Bronchial epithelial cell (primary cell): ENCODE results near the gene PRR35. TPM values are rescaled to one million over a fixed set of nuclear protein-coding genes. Genes with fewer than 3 reads are reported as not detected.
A peak's percentile ranks its signal among the peaks of the same experiment; 100 is the strongest.

Experiments
- DNase-seq: peaks from one replicate; pipeline ENCODE4 v3.0.0-alpha.2; 2010; ENCODE audit warnings: low read depth
- FAIRE-seq: peaks from 2 replicates; lab custom pipeline; 2011; peaks lifted over from hg19 to GRCh38; lab: Jason Lieb, UNC
- H3K27me3 ChIP-seq: 2 replicates; pipeline ENCODE4 v1.5.1; 2011; ENCODE audit warnings: low read length; ENCODE audit not compliant: control insufficient read depth, insufficient read depth
- H3K36me3 ChIP-seq: 2 replicates; pipeline ENCODE4 v1.5.1; 2011; ENCODE audit warnings: low read length; ENCODE audit not compliant: control insufficient read depth, insufficient read depth
- H3K4me3 ChIP-seq: 2 replicates; pipeline ENCODE4 v1.5.1; 2011; ENCODE audit warnings: mild to moderate bottlenecking, low read depth, low read length, control low read depth
- CTCF ChIP-seq: IDR thresholded peaks from 2 replicates; pipeline ENCODE4 v1.5.1; 2011; ENCODE audit warnings: mild to moderate bottlenecking, moderate library complexity, low read length, control low read depth, inconsistent platforms; ENCODE audit not compliant: insufficient read depth, severe bottlenecking
- total RNA-seq: library from RNA; depleted of rRNA; stranded (reverse); fragments of >200 nt; gene quantifications from 2 replicates; pipeline ENCODE4 v1.2.1, GENCODE V29; 2014

Gene PRR35
- total RNA-seq, 1 donor from 2014 or later = not detected

GRCh38 chr16:534856-535445 lies 25.2 kb upstream of the PRR35 start:
- H3K36me3 ChIP-seq = peaks cover 32% of the 10 kb centered on the region
- no peaks in the 10 kb centered on the region for H3K27me3 ChIP-seq
- no peak for TF ChIP-seq CTCF
- FAIRE-seq (no peak), DNase-seq (no peak)
- no peak overlapping the region for H3K4me3 ChIP-seq

GRCh38 chr16:535446-536405 lies 24.5 kb upstream of the PRR35 start:
- Histone ChIP-seq H3K36me3 (peaks cover 31% of the 10 kb centered on the region), H3K27me3 (no peaks in the 10 kb centered on the region), H3K4me3 (no peak overlapping the region)
- no peak for TF ChIP-seq CTCF
- DNase-seq = peak; percentile 64
- FAIRE-seq = no peak

GRCh38 chr16:536746-537145 lies 23.4 kb upstream of the PRR35 start:
- no peak for TF ChIP-seq CTCF
- no peak for FAIRE-seq
- peaks cover 33% of the 10 kb centered on the region for H3K36me3 ChIP-seq
- no peak for DNase-seq
- H3K4me3 ChIP-seq = no peak overlapping the region
- no peaks in the 10 kb centered on the region for H3K27me3 ChIP-seq

DNA sequence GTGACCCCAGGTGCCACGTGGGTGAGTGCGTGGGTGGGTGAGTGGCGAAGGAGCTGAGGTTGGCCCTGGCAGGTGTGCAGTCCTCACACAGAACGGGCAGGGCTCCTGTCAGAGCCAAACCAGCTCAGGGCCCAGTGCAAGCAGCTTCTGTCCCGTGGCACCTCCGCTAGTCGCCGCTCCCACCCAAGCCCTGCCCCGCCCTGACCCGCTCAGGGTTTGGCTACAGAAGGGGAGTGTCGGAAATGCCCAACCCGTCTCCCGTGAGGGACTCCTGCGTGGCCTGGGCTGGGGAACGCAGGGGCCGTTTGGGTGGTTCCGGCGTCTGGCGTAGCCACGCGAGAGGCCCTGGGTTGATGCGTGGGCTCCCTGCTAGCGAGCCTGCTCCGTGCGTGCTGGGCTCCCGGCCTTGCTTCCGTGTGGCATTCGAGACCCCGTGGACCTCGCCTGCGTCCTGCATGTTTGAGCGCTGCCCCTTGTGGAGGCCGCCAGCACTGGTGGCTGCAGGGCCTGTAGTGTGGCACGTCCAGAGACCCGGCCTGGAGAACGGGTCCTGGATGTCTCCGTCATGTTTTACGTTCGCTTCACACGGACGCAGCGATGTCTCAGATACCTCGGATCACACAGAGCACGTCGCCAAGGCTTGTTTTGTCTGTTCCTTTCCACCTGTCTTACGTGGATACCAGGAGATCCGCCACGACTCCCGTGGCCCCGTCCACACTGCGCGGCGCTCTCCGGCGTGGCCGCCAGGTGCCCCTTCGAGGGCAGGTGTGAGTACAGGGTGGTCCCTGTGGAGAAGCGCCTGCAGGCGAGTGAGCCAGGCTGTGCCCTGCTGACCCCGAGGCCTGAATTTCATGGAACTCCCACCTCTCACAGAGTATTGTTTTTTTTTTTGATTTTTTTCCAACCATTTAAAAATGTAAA lies 22.5 kb upstream of the PRR35 start:
- Histone ChIP-seq H3K36me3 (peaks cover 34% of the 10 kb centered on the region), H3K4me3 (no peak overlapping the region), H3K27me3 (no peaks in the 10 kb centered on the region)
- TF ChIP-seq CTCF = no peak
- DNase-seq (no peak), FAIRE-seq (no peak)

DNA sequence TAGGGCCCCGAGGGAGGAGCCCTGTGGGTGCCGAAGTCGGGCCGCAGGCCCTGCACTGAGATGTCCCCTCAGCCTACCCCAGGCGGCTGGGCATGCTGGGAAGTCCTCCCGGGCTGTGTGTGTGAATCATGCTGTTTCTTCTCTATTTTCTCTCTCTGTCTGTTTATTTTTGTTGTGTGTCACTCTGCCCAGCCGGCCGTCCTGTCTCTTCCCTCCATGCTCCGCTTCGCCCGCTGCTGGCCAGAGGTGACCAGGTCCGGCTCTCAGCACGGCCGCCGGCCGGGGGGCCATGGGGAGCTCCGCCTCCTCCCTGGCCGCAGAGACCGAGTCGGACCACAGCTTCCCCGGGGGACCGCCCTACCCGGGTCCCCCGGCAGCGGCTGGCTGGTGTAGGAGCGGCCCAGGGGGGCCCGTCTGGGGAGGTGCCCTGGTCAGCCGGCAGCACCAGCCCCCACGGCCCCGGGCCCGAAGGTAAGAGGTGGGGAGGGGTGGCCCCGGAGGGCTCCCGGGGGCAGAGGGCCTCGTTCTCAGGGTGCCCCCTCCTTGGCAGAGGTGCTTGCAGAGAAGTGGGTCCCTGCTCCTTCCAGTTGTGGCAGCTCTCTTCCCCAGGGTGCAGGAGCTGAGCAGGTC lies 20.2 kb upstream of the PRR35 start:
- TF ChIP-seq CTCF = no peak
- DNase-seq = no peak

More for the DNA sequence above, 20.2 kb upstream of the PRR35 start:
- H3K36me3 ChIP-seq = peaks cover 32% of the 10 kb centered on the region
- no peak overlapping the region for H3K4me3 ChIP-seq
- no peak for FAIRE-seq
- H3K27me3 ChIP-seq = no peaks in the 10 kb centered on the region
